HG02571 (cell line): Measurements from ENCODE around the gene CD207.

Experiments
- ATAC-seq: cut with Tn5 transposase; IDR thresholded peaks from one replicate; pipeline ENCODE4 v1.9.1; 2021; ENCODE audit warnings: mild to moderate bottlenecking, moderate library complexity; ENCODE audit not compliant: unreplicated experiment

The CD207 gene

DNA sequence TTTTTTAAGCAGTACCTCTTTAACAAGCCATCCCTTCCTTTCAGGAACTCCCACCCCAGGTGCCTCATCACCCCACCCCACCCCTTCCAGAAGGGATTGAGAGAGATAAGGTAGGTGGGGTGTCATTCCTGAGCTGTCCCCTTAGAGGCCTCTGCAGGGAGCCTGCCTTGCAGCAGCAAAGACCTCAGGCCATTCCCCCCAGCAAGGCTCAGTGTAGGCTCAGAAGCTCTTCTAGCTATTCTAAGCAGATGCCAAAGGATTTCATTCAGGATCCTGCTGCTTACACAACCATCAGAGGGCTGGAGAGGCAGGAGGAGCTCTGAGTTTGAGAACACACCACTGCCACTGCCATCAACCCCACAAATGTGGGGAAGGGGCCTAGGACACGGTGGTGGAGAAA is 39.4 kb downstream of the CD207 start:
- ATAC-seq: no peak

DNA sequence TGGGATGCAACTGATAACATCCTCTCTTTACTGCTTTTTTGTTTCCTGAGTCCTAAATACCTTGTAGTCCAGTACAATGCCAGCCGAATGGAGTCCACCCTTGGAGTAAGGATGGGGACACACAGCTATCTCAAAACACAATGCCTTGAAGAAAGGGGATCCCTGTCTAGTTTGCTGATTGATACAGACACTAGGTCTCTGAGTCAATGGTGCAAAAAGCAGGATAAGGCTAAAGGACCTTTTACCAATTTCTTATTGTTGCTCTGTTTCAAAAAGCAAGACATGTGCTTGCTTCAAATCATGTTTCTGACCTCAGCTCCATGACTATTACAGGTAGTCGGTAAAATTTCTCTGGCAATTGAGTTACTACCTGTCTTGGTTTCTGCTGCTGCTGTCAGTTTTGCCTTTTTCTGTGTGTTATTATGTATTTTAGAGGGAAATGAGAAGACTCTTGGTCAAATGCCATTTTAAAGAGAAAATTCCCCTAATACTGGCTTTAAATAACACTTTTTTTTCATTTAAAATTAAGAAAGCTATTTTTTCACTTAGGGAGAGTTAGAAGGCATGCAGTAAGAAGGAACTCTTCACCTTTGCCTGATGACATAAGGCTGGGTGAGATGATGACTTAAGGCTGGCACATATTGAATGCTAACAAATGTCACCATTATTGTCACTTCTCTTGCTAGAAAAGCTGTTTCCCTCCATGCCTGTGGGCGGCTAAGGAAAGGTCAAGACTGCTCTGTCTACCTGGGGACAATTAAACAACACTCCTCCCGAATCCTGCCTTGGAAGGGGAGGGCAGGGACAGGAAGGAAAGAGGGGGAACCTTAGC is 40.2 kb downstream of the CD207 start:
- ATAC-seq: no peak

DNA sequence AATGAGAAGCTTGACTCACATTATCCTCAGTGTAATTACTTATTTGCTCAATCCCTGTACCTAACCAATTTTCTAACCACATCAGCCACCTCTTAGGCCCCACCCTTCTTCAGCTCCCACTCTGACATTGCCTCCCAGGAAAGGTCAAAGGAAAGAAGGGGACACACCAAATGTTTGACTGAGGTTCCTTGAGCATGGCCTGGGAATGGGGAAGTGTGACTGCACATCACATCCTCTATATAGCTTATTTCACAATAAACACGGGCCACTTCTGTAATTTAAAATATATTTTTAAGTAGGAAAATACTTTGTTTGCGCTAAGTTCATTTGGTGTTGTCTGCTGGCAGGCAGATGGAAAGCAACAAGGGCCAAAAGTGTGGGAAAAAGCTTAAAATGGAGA is 42.2 kb downstream of the CD207 start:
- ATAC-seq: no peak

DNA sequence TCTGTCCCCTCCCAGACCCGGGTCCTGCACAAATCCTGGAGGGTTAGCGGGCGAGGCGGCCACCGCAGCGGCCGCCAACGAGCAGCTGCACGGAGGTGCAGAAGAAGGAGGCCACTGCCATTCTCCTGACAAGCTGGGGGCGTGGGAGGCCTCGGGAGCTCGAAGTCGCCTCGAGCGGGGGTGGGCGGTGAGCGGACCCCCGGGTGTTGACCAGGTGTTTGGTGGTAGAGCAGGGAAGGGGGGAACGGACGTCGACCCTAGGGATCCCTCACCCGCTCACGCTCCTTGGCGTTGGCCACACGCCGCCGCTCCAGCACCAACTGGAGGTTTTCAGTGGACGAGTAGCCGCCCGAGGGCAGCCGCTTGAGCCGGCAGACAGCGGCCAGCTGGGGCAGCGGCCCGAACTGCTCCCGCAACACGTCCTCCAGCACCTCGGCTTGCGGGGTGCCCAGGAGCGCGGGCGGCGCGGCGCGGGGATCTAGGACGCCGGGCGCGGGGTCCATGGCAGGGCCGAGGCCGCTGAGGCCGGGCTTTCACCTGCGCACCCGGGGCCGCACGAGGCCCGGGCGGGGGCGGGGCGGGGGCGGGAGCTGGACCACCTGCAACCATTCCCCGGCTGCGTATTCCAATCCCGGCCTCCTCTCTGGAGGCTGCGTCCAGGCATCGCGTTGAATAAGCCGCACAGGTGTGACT is 45.3 kb downstream of the CD207 start, which contains the start of gene FIGLA:
Gene FIGLA, minus strand, starts transcription at position 508 of the 693 bp plus-strand sequence. Its CDS starts 5 bp downstream, at position 503.
- no peak for ATAC-seq

DNA sequence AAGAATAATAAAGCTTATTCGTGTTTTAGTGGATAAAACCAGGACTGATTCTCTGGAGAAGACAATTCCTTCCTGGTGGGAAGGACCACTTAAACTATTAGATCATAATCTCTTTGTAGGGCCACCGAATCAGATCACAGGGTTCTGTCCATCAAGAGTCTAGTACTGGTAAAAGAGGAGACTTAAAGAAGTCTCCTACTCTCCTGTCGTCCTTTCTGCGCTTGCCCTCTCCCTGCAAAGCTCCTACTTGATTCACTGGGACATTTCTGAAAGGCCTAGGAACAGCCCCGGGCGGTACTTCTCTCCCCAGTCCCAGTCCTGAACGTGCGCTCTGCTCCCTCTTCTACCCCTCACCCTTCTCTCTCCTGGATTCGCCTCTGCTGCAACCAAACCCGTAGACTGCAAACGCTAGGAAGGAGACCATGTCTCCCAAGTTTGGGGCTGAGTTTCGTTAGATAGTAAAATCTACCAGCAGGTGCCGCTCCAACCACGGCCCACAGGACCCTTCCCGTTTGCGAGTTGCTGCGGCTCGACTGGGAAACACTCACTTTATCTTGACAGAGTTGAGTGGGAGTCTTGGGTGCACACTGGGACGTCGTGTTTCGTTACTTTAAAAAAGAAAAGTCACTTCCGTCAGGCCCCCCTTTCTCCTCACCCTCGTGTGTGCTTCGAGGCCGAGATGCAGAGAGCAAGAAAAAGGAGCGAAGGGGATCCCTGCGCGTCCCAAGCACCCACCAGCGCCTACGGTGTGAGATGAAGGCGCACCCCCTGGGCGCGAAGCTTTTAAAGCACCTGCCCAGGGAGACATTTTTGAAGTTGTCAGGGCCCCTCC is 46.1 kb downstream of the CD207 start:
- ATAC-seq: no peak

DNA sequence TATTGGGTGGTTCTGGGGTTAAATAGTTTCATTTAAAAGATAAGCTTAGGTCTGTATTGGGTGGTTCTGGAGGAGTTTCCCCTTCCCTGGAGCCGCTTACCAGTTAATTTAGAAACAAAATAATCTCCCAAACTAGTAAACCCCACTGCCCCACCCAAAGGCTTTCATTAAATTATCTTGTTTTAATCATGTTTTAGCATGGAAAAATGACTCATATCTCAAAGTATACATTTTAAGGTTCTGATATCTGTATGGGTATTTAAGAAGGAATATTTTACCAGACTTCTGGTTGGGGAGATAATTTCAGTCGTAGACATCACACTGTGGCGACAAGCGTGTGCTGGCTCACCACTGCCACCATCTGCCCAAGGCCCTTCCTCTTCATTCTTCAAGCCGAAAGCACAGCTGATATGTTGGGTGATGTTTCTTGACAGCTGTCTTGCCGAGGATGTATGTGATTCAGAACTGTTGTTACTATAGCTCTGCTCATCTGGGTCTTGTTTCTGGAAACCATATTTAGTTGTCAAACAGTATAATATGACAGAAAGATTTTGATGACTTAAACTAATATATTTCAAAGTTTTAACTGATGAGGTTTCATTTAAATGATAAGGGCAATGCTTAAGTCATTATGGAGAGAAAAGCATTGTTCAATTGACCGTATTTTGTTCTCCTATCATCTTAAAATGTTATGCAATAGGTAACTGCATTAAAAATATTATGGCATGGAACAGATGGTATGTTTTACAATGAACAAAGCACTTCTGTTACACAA is 50.3 kb downstream of the CD207 start:
- no peak for ATAC-seq

DNA sequence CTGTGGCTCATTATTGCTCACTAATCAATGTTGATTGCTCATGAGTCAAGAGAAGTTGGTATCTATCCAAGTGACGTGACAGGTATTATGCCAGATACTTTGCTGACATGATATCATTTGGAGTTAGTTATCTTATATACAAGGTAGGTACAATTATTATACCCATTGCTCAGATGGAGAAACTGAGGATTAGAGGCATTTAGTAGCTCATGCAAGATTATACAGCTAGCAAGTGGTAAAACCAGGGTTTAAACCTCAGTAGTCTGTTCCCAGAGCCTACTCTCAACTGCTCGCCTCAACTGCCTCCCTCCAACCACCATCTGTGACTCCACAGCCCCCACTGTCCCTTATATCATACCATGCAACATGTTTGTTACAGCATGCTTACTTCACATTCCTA is 51.3 kb downstream of the CD207 start:
- no peak for ATAC-seq
